ENCODE results near the gene DBF4. TPM values are rescaled to one million over a fixed set of nuclear protein-coding genes. Genes with fewer than 3 reads are reported as not detected.

DBF4 gene
- total and polyA plus RNA-seq, 9 of the 15 experiments (the other 6 are each of a cell fraction or from before 2014, with no cell fraction given), result 37.8 to 145 (median 104) TPM

DNA sequence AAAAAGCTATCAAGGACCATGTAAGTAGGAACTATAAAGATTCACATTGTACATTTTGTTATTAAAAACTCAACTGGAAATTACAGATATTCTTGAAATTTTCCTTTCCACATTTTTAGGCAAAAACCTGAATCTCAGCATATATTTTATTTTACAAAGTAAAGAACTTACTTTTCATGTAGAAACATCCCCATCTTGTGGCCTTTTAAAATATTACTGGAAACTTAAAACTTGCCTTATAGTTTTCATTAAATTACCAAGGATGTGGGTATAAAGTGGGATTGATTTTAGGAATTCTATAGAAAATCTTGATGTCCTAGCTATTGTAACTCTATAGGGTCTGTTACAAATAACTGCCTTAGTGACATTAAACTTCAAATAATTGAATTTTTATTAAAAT, 10.6 kb downstream of the DBF4 start (continued):
- TF ChIP-seq, protein P1, sequence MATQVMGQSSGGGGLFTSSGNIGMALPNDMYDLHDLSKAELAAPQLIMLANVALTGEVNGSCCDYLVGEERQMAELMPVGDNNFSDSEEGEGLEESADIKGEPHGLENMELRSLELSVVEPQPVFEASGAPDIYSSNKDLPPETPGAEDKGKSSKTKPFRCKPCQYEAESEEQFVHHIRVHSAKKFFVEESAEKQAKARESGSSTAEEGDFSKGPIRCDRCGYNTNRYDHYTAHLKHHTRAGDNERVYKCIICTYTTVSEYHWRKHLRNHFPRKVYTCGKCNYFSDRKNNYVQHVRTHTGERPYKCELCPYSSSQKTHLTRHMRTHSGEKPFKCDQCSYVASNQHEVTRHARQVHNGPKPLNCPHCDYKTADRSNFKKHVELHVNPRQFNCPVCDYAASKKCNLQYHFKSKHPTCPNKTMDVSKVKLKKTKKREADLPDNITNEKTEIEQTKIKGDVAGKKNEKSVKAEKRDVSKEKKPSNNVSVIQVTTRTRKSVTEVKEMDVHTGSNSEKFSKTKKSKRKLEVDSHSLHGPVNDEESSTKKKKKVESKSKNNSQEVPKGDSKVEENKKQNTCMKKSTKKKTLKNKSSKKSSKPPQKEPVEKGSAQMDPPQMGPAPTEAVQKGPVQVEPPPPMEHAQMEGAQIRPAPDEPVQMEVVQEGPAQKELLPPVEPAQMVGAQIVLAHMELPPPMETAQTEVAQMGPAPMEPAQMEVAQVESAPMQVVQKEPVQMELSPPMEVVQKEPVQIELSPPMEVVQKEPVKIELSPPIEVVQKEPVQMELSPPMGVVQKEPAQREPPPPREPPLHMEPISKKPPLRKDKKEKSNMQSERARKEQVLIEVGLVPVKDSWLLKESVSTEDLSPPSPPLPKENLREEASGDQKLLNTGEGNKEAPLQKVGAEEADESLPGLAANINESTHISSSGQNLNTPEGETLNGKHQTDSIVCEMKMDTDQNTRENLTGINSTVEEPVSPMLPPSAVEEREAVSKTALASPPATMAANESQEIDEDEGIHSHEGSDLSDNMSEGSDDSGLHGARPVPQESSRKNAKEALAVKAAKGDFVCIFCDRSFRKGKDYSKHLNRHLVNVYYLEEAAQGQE (IDR thresholded peaks at IDR 0.05; ENCODE audit: borderline replicate concordance), result peak; percentile 19; the same call in 1 of the 2 replicates
- TF ChIP-seq, protein P1 (CRISPR knock-in tag; IDR thresholded peaks at IDR 0.05; ENCODE audit: low read depth), result no peak
- TF ChIP-seq KDM2B (CRISPR knock-in tag; IDR thresholded peaks at IDR 0.05) (no peak), HOXB6 (CRISPR knock-in tag; IDR thresholded peaks at IDR 0.05; ENCODE audit: borderline replicate concordance) (no peak)

All from K562 (cell line).